K562 (cell line): Measurements from ENCODE around the gene ZP1. TPM values are rescaled to one million over a fixed set of nuclear protein-coding genes. Genes with fewer than 3 reads are reported as not detected.

Experiments used
- ATAC-seq: fragments of 200-7000 bp; cut with Tn5 transposase; 3 replicates; pipeline ENCODE4 v1.9.1; 2020; ENCODE audit warnings: moderate library complexity
- BruUV-seq: library from RNA; stranded (reverse); fragments of 400-500 nt; replicated peaks from 2 replicates; lab custom pipeline; 2021; lab: Mats Ljungman, UMichigan
- CTCF ChIA-PET: fragments of 300-600 bp; formaldehyde crosslinking; extraction: SDS; loops from one replicate; lab custom pipeline; 2021; ENCODE audit warnings: low intra/inter-chr PET ratio; lab: Yijun Ruan, JAX
- POLR2A ChIA-PET: fragments of 300-600, 350-650 bp; sonication (Branson Sonifier 250); formaldehyde crosslinking; extraction: SDS; loops from one replicate; lab custom pipeline; 2021; ENCODE audit warnings: antibody characterized with exemption, inconsistent platforms; lab: Yijun Ruan, JAX
- DNase-seq, 4 experiments: peaks; one replicate each; pipeline versions ENCODE4 v3.0.0 to v3.0.0-alpha.2; 2011 to 2018; ENCODE audit warnings: low spot score in 3 of 4, mixed read lengths in 3 of 4; ENCODE audit errors: extremely low read depth in 1 of 4
- FAIRE-seq: peaks from 2 replicates; lab custom pipeline; 2011; peaks lifted over from hg19 to GRCh38; lab: Jason Lieb, UNC
- H2AFZ ChIP-seq: 2 replicates; pipeline ENCODE4 v1.6.0; 2011; ENCODE audit warnings: low read depth, low read length, control low read depth, inconsistent platforms
- H3K27ac ChIP-seq: fragments of 200-600 bp; 3 replicates; pipeline ENCODE4 v1.8.0; 2011; ENCODE audit warnings: low read depth, mild to moderate bottlenecking, control low read depth, inconsistent platforms, low read length, moderate library complexity, mixed read lengths; ENCODE audit errors: extremely low read depth
- H3K27me3 ChIP-seq, 2 experiments: fragments of 300-600 bp in 1 of 2; 2 replicates in 1 of 2; 3 replicates in 1 of 2; pipeline versions ENCODE4 v1.6.0 to v1.8.0; 2011; ENCODE audit warnings: inconsistent platforms in 2 of 2, low read length in 2 of 2, mild to moderate bottlenecking in 1 of 2, mixed read lengths in 1 of 2, moderate library complexity in 1 of 2; ENCODE audit not compliant: control insufficient read depth in 2 of 2, insufficient read depth in 2 of 2
- H3K36me3 ChIP-seq: fragments of 300-600 bp; 3 replicates; pipeline ENCODE4 v1.8.0; 2011; ENCODE audit warnings: mild to moderate bottlenecking, low read length, inconsistent platforms; ENCODE audit not compliant: control insufficient read depth, insufficient read depth
- H3K4me1 ChIP-seq, 2 experiments: fragments of 200-600 bp in 1 of 2; replicated peaks in 1 of 2; 2 replicates in 1 of 2; 3 replicates in 1 of 2; pipeline versions ENCODE4 v1.5.1 to v1.8.0; 2011; ENCODE audit warnings: inconsistent platforms in 2 of 2, low read length in 2 of 2, mild to moderate bottlenecking in 1 of 2, mixed read lengths in 1 of 2, moderate library complexity in 1 of 2; ENCODE audit not compliant: control insufficient read depth in 2 of 2, insufficient read depth in 2 of 2
- H3K4me2 ChIP-seq: 2 replicates; pipeline ENCODE4 v1.6.1; 2011; ENCODE audit warnings: low read length, control low read depth, inconsistent platforms, mixed read lengths; ENCODE audit not compliant: insufficient read depth
- H3K4me3 ChIP-seq: fragments of 200-600 bp; sonication (generic), shearing (Covaris generic); 2 replicates; pipeline ENCODE4 v1.5.1; 2016; ENCODE audit warnings: control low read depth, inconsistent platforms
- H3K79me2 ChIP-seq: fragments of 200-600 bp; 3 replicates; pipeline ENCODE4 v1.8.0; 2011; ENCODE audit warnings: low read length, inconsistent platforms; ENCODE audit not compliant: control insufficient read depth, insufficient read depth
- H3K9ac ChIP-seq, 2 experiments: 2 replicates each; pipeline versions ENCODE4 v1.6.0 to v1.6.1; 2011; ENCODE audit warnings: low read depth in 2 of 2, low read length in 2 of 2, control low read depth in 1 of 2, inconsistent platforms in 1 of 2, mild to moderate bottlenecking in 1 of 2, mixed read lengths in 1 of 2; ENCODE audit not compliant: insufficient read depth in 1 of 2
- H3K9me1 ChIP-seq: one replicate; pipeline ENCODE4 v1.6.0; 2011; ENCODE audit warnings: inconsistent platforms, mild to moderate bottlenecking, low read length, moderate library complexity; ENCODE audit not compliant: control insufficient read depth, insufficient read depth
- H3K9me3 ChIP-seq: replicated peaks from 2 replicates; pipeline ENCODE4 v1.5.1; 2011; ENCODE audit warnings: low read depth, low read length, inconsistent platforms; ENCODE audit not compliant: control insufficient read depth, insufficient read depth
- H4K20me1 ChIP-seq: replicated peaks from 2 replicates; pipeline ENCODE4 v1.6.1; 2011; ENCODE audit warnings: low read length, inconsistent platforms, mixed read lengths; ENCODE audit not compliant: control insufficient read depth, insufficient read depth
- CHD2 ChIP-seq: IDR thresholded peaks from 2 replicates; pipeline ENCODE4 v1.6.1; 2011; ENCODE audit warnings: low read depth, low read length
- FOSL1 ChIP-seq: fragments of 200-800 bp; sonication (Bioruptor generic); conservative IDR thresholded peaks from 2 replicates; pipeline ENCODE4 v1.6.1; 2016; ENCODE audit warnings: missing genetic modification characterization, missing compliant biosample characterization
- NONO ChIP-seq, 2 experiments: fragments of 200-400 bp in 1 of 2; fragments of 450-650 bp in 1 of 2; formaldehyde crosslinking in 1 of 2; IDR thresholded peaks; 2 replicates each; pipeline ENCODE4 v1.6.1; 2017; ENCODE audit warnings: low read depth in 2 of 2, mild to moderate bottlenecking in 2 of 2, moderate library complexity in 2 of 2, low read length in 1 of 2
- PRMT5 ChIP-seq: sonication (generic); formaldehyde crosslinking; IDR thresholded peaks from 2 replicates; pipeline ENCODE4 v1.5.0; 2020; ENCODE audit warnings: missing genetic modification reagents
- SP1 ChIP-seq: sonication (generic); formaldehyde crosslinking; IDR thresholded peaks from 2 replicates; pipeline ENCODE4 v1.8.1; 2022; ENCODE audit warnings: mild to moderate bottlenecking, missing genetic modification reagents
- U2AF1 ChIP-seq: fragments of 200-400 bp; formaldehyde crosslinking; optimal IDR thresholded peaks from 2 replicates; pipeline ENCODE3; 2017; ENCODE audit warnings: mild to moderate bottlenecking, low read depth, low read length, moderate library complexity
- ZNF121 ChIP-seq: sonication (generic); formaldehyde crosslinking; conservative IDR thresholded peaks from 2 replicates; pipeline ENCODE4 v1.8.0; 2022; ENCODE audit warnings: missing genetic modification reagents
- ZNF354B ChIP-seq: fragments of 250-450 bp; sonication (Bioruptor Pico); IDR thresholded peaks from 2 replicates; pipeline ENCODE4 v1.4.0; 2020
- ZNF668 ChIP-seq: fragments of 250-450 bp; sonication (Bioruptor Pico); IDR thresholded peaks from 2 replicates; pipeline ENCODE4 v1.8.0; 2022; ENCODE audit warnings: mild to moderate bottlenecking, inconsistent platforms
- ZNF766 ChIP-seq: fragments of 200-800 bp; sonication (Bioruptor generic); conservative IDR thresholded peaks from 2 replicates; pipeline ENCODE4 v1.6.1; 2016; ENCODE audit warnings: missing genetic modification characterization, missing compliant biosample characterization
- WGBS: fragments of 100-300 bp; shearing (Covaris generic); methylation state at CpG from one replicate; pipeline ENCODE4 v1.1.6; 2016; ENCODE audit warnings: low coverage, mixed read lengths; ENCODE audit not compliant: insufficient coverage; ENCODE audit errors: missing lambda C conversion rate; 5-methylcytosine and 5-hydroxymethylcytosine counted together
- in situ Hi-C: fragments of 300-500 bp; cut with MboI; formaldehyde crosslinking; loops from 4 replicates; pipeline ENCODE4 v1.15.0; 2018; ENCODE audit warnings: inconsistent platforms, mixed read lengths
- intact Hi-C: fragments of 100-400 bp; cut with micrococcal nuclease; formaldehyde crosslinking; loops from 2 replicates; pipeline ENCODE4 v1.14.2; 2022
- polyA plus RNA-seq, 8 experiments: library from polyadenylated mRNA; depleted of rRNA in 4 of 8; stranded (reverse) in 5 of 8; unstranded in 3 of 8; fragments of >200 nt; fragmentation: Nextera tagmentation in 2 of 8; fragmentation: Illumina TruSeq in 1 of 8; extraction: Ambion mirVana in 2 of 8; extraction: Trizol in 1 of 8; gene quantifications; 2 replicates each; pipeline versions ENCODE4 v1.2.1 to v1.2.3, GENCODE V29; 2011 to 2014; ENCODE audit warnings: inconsistent platforms in 1 of 8, missing spikeins in 1 of 8
- total RNA-seq, 7 experiments: library from RNA; depleted of rRNA in 6 of 7; stranded (reverse); fragments of >200 nt in 6 of 7; fragmentation: Illumina TruSeq in 2 of 7; extraction: Trizol in 2 of 7; gene quantifications; 2 replicates each; pipeline versions ENCODE4 v1.2.1 to v1.2.3, GENCODE V29; 2011 to 2021; ENCODE audit warnings: low replicate concordance in 1 of 7
- TF ChIP-seq, protein P1 (sequence below): fragments of 450-650 bp; IDR thresholded peaks from 2 replicates; pipeline ENCODE4 v1.6.1; 2017; ENCODE audit warnings: antibody characterized with exemption
- TF ChIP-seq, protein P2 (sequence below): sonication (generic); formaldehyde crosslinking; IDR thresholded peaks from 2 replicates; pipeline ENCODE4 v1.8.0; 2022; ENCODE audit warnings: missing genetic modification reagents, mild to moderate bottlenecking, borderline replicate concordance
- TF ChIP-seq, protein P3 (sequence below), 3 experiments: fragments of 200-800 bp in 1 of 3; sonication (Bioruptor generic) in 1 of 3; sonication (generic) in 1 of 3; formaldehyde crosslinking in 1 of 3; IDR thresholded peaks; 2 replicates each; pipeline versions ENCODE4 v1.6.1 to v1.8.0; 2016 to 2022; ENCODE audit warnings: mild to moderate bottlenecking in 2 of 3, missing compliant biosample characterization in 2 of 3, missing genetic modification characterization in 2 of 3, missing genetic modification reagents in 1 of 3
- TF ChIP-seq, protein P4 (sequence below): fragments of 150-350 bp; conservative IDR thresholded peaks from 2 replicates; pipeline ENCODE4 v1.6.1; 2014; ENCODE audit warnings: low read length
- TF ChIP-seq, protein P5 (sequence below): fragments of 250-450 bp; sonication (Bioruptor Pico); IDR thresholded peaks from 2 replicates; pipeline ENCODE4 v1.8.0; 2022; ENCODE audit warnings: moderate library complexity, mild to moderate bottlenecking, inconsistent platforms

Gene ZP1
- total and polyA plus RNA-seq, 9 of the 15 experiments (the other 6 are each of a cell fraction or from before 2014, with no cell fraction given), result 0.11 to 0.15 TPM; not detected in 7

GRCh38 chr11:60919956-60920355 is 52.6 kb downstream of the ZP1 start:
- in situ Hi-C loops, result no loop called here
- TF ChIP-seq, protein P1, sequence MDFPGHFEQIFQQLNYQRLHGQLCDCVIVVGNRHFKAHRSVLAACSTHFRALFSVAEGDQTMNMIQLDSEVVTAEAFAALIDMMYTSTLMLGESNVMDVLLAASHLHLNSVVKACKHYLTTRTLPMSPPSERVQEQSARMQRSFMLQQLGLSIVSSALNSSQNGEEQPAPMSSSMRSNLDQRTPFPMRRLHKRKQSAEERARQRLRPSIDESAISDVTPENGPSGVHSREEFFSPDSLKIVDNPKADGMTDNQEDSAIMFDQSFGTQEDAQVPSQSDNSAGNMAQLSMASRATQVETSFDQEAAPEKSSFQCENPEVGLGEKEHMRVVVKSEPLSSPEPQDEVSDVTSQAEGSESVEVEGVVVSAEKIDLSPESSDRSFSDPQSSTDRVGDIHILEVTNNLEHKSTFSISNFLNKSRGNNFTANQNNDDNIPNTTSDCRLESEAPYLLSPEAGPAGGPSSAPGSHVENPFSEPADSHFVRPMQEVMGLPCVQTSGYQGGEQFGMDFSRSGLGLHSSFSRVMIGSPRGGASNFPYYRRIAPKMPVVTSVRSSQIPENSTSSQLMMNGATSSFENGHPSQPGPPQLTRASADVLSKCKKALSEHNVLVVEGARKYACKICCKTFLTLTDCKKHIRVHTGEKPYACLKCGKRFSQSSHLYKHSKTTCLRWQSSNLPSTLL, result no peak
- TF ChIP-seq SP1 (CRISPR knock-in tag) (no peak), FOSL1 (tag) (no peak), U2AF1 (no peak), ZNF121 (CRISPR knock-in tag) (no peak), NONO (IDR thresholded peaks at IDR 0.05; ENCODE audit: low read depth in 2 of 2, low read length in 1 of 2) (no peak), CHD2 (no peak), ZNF668 (CRISPR knock-in tag) (no peak), PRMT5 (CRISPR knock-in tag) (no peak), ZNF354B (CRISPR knock-in tag) (no peak), ZNF766 (CRISPR knock-in tag) (no peak)
- TF ChIP-seq, protein P2, sequence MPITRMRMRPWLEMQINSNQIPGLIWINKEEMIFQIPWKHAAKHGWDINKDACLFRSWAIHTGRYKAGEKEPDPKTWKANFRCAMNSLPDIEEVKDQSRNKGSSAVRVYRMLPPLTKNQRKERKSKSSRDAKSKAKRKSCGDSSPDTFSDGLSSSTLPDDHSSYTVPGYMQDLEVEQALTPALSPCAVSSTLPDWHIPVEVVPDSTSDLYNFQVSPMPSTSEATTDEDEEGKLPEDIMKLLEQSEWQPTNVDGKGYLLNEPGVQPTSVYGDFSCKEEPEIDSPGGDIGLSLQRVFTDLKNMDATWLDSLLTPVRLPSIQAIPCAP (CRISPR knock-in tag), result no peak
- TF ChIP-seq, protein P3, sequence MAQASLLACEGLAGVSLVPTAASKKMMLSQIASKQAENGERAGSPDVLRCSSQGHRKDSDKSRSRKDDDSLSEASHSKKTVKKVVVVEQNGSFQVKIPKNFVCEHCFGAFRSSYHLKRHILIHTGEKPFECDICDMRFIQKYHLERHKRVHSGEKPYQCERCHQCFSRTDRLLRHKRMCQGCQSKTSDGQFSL (CRISPR knock-in tag; IDR thresholded peaks at IDR 0.05), result no peak
- TF ChIP-seq, protein P3 (tag; IDR thresholded peaks at IDR 0.05), result no peak
- TF ChIP-seq, protein P4, sequence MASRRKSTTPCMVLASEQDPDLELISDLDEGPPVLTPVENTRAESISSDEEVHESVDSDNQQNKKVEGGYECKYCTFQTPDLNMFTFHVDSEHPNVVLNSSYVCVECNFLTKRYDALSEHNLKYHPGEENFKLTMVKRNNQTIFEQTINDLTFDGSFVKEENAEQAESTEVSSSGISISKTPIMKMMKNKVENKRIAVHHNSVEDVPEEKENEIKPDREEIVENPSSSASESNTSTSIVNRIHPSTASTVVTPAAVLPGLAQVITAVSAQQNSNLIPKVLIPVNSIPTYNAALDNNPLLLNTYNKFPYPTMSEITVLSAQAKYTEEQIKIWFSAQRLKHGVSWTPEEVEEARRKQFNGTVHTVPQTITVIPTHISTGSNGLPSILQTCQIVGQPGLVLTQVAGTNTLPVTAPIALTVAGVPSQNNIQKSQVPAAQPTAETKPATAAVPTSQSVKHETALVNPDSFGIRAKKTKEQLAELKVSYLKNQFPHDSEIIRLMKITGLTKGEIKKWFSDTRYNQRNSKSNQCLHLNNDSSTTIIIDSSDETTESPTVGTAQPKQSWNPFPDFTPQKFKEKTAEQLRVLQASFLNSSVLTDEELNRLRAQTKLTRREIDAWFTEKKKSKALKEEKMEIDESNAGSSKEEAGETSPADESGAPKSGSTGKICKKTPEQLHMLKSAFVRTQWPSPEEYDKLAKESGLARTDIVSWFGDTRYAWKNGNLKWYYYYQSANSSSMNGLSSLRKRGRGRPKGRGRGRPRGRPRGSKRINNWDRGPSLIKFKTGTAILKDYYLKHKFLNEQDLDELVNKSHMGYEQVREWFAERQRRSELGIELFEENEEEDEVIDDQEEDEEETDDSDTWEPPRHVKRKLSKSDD, result no peak
- TF ChIP-seq, protein P5, sequence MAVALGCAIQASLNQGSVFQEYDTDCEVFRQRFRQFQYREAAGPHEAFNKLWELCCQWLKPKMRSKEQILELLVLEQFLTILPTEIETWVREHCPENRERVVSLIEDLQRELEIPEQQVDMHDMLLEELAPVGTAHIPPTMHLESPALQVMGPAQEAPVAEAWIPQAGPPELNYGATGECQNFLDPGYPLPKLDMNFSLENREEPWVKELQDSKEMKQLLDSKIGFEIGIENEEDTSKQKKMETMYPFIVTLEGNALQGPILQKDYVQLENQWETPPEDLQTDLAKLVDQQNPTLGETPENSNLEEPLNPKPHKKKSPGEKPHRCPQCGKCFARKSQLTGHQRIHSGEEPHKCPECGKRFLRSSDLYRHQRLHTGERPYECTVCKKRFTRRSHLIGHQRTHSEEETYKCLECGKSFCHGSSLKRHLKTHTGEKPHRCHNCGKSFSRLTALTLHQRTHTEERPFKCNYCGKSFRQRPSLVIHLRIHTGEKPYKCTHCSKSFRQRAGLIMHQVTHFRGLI (CRISPR knock-in tag), result no peak

More at GRCh38 chr11:60919956-60920355, 52.6 kb downstream of the ZP1 start:
- Histone ChIP-seq H3K9me3 (no peaks in the 10 kb centered on the region), H4K20me1 (peaks cover 5% of the 10 kb centered on the region; the same call in 1 of the 2 replicates), H3K36me3 (peaks cover 60% of the 10 kb centered on the region), H3K9ac (no peak overlapping the region), H3K27ac (no peak overlapping the region), H2AFZ (no peak overlapping the region), H3K9me1 (no peaks in the 10 kb centered on the region), H3K79me2 (peaks cover 42% of the 10 kb centered on the region), H3K4me2 (no peak overlapping the region), H3K27me3 (peaks cover 4 to 6% of the 10 kb centered on the region in 2 experiments; a peak in 3 of 5 replicates), H3K4me3 (no peak overlapping the region), H3K4me1 (peaks cover 10 to 25% of the 10 kb centered on the region in 2 experiments; a peak in 4 of 5 replicates)
- ChIA-PET CTCF (no interaction called here), POLR2A (no interaction called here)
- DNase-seq (no peak), FAIRE-seq (no peak), ATAC-seq (no peak)
- WGBS, result 63% methylated on average over 2 of the region's 2 CpGs
- intact Hi-C loops, result no loop called here
- BruUV-seq, result no TSS peak
